AG10803 (cell line): Measurements from ENCODE around the gene YWHAH.

Experiments
- DNase-seq: peaks from one replicate; pipeline ENCODE4 v3.0.0; 2010; ENCODE audit warnings: low read depth
- H3K4me3 ChIP-seq: 2 replicates; pipeline ENCODE4 v1.5.1; 2011; ENCODE audit warnings: mild to moderate bottlenecking, low read length, control low read depth
- TF ChIP-seq, protein P1 (sequence below): conservative IDR thresholded peaks from 2 replicates; pipeline ENCODE4 v1.5.1; 2011; ENCODE audit warnings: mild to moderate bottlenecking, low read length, control low read depth, inconsistent platforms

Gene YWHAH

GRCh38 chr22:31912407-31912743 is 32.0 kb upstream of the YWHAH start:
- peak; percentile 48 for DNase-seq
- TF ChIP-seq, protein P1, sequence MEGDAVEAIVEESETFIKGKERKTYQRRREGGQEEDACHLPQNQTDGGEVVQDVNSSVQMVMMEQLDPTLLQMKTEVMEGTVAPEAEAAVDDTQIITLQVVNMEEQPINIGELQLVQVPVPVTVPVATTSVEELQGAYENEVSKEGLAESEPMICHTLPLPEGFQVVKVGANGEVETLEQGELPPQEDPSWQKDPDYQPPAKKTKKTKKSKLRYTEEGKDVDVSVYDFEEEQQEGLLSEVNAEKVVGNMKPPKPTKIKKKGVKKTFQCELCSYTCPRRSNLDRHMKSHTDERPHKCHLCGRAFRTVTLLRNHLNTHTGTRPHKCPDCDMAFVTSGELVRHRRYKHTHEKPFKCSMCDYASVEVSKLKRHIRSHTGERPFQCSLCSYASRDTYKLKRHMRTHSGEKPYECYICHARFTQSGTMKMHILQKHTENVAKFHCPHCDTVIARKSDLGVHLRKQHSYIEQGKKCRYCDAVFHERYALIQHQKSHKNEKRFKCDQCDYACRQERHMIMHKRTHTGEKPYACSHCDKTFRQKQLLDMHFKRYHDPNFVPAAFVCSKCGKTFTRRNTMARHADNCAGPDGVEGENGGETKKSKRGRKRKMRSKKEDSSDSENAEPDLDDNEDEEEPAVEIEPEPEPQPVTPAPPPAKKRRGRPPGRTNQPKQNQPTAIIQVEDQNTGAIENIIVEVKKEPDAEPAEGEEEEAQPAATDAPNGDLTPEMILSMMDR, result no peak
- no peak overlapping the region for H3K4me3 ChIP-seq

GRCh38 chr22:31915586-31915985 is 28.7 kb upstream of the YWHAH start:
- DNase-seq, result no peak
- no peak overlapping the region for H3K4me3 ChIP-seq
- TF ChIP-seq, protein P1, result no peak

DNA sequence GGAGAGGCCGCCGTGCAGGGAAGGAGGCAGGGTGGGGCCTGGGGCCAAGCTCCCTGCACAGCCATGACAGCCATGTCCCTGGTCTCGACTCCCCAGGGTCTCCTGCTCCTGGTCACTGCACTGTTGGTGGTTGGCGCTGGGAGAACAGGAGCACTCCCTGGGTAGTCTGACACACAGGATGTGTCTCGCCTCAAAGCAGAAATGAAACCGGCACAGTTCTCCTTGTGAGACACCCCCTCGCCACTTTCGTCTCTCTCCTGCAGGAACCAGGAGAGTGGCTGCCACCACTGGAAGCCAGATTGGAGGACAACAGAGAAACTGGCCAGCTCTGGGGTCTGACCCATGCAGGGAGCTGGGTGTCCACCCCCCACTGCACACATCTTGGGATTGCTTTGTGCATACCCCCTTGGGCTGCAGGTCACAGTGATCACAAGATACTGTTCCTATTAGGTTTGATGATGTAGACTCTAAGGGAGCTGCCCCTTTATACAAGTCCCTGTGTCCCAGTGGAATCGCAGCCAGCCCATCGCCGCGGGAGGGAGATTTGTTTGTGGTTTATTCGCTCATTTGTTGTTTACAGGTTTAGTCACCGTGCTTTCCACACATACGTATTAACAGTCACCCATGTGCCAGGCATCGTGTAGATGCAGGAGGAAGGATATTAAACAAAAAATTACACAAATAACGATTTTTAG is 27.0 kb upstream of the YWHAH start:
- TF ChIP-seq, protein P1, result no peak
- no peak for DNase-seq
- no peak overlapping the region for H3K4me3 ChIP-seq

DNA sequence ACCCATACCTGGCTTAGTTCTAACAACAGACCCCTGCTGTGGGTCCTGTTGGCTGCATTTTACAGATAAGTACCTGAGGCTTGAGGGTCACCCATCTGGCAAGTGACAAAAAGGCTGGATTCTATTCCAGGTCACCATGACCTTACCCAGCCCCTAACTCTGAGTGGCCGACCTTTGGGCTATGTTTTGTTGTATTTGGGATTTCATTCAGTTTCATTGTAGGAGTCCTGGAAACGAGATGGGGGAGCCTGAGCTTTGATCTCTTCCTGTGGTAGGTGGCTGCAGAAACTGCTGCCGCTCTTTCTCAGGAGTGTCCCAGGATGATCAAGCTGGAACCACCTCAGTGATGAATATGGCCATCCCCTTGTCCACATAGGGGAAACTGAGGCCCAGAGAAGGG is 24.6 kb upstream of the YWHAH start:
- DNase-seq, result no peak
- no peak overlapping the region for H3K4me3 ChIP-seq
- TF ChIP-seq, protein P1, result no peak

GRCh38 chr22:31920306-31920705 is 24.0 kb upstream of the YWHAH start:
- no peak overlapping the region for H3K4me3 ChIP-seq
- TF ChIP-seq, protein P1, result no peak
- DNase-seq, result no peak

- no peak overlapping the region for H3K4me3 ChIP-seq
- TF ChIP-seq, protein P1, result no peak
- DNase-seq, result no peak
These were observed 23.2 kb upstream of the YWHAH start for GRCh38 chr22:31921106-31921505.

GRCh38 chr22:31922534-31922933 is 21.8 kb upstream of the YWHAH start:
- no peak overlapping the region for H3K4me3 ChIP-seq
- TF ChIP-seq, protein P1, result no peak
- no peak for DNase-seq
